ENCODE measurements around the gene TMEM266.

DNA sequence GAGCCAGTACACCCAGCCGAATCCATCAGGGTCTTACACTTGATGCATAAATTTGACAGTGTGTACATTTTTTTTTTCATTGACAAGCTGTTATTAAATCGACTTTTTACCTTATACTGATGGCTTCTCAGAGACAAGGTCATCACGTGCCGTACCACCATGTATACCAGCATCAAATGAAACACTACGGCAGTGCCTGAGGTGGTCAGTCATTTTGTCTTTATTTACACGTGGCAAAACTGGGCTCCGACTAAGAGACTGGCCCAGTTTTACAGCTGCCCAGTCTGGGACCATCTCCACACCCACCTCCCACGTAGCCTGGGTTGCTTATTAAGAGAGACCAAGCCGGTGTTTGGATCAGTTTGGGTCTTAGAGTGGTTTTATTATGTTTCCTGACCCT is 57.4 kb downstream of the TMEM266 start:
- TF ChIP-seq, protein P1, sequence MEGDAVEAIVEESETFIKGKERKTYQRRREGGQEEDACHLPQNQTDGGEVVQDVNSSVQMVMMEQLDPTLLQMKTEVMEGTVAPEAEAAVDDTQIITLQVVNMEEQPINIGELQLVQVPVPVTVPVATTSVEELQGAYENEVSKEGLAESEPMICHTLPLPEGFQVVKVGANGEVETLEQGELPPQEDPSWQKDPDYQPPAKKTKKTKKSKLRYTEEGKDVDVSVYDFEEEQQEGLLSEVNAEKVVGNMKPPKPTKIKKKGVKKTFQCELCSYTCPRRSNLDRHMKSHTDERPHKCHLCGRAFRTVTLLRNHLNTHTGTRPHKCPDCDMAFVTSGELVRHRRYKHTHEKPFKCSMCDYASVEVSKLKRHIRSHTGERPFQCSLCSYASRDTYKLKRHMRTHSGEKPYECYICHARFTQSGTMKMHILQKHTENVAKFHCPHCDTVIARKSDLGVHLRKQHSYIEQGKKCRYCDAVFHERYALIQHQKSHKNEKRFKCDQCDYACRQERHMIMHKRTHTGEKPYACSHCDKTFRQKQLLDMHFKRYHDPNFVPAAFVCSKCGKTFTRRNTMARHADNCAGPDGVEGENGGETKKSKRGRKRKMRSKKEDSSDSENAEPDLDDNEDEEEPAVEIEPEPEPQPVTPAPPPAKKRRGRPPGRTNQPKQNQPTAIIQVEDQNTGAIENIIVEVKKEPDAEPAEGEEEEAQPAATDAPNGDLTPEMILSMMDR (IDR thresholded peaks at IDR 0.05; ENCODE audit: low read length), result no peak
- TF ChIP-seq EZH2phosphoT487 (IDR thresholded peaks at IDR 0.05; ENCODE audit: low read length) (no peak), EZH2 (optimal IDR thresholded peaks at IDR 0.05; ENCODE audit: low read depth, low read length) (no peak)

Data from MM.1S (cell line).